Stimulated activated CD8-positive, alpha-beta memory T cell treated with anti-CD3 and anti-CD28 coated beads, Interleukin-2, amount 100 ng/mL, for 48 hours (primary cell): Measurements from ENCODE around the gene AIG1.

Experiments used
- DNase-seq, 2 donors: peaks; one replicate each; pipeline ENCODE4 v3.0.0-alpha.2; 2020; ENCODE audit warnings: low read depth in 2 of 2

The AIG1 gene

DNA sequence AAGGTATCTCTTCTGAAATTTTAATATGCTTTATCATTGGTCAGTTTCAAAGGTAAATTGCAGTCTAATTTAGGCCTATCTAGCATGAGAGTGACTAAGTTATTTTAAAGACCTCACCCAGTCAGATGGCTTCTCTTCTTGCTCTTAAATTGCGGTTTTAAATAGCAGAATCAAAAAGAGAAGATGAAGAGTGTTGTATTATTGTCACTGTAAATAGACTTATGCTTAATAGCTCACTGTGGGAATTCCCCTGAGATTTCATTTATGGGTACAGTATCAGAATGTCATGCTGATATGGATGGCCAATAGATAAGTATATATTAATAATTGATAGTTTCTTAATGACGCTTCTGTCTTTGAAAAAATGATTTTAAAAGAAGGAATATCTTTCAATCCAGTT, 35.7 kb downstream of the AIG1 start:
- no peak for DNase-seq

DNA sequence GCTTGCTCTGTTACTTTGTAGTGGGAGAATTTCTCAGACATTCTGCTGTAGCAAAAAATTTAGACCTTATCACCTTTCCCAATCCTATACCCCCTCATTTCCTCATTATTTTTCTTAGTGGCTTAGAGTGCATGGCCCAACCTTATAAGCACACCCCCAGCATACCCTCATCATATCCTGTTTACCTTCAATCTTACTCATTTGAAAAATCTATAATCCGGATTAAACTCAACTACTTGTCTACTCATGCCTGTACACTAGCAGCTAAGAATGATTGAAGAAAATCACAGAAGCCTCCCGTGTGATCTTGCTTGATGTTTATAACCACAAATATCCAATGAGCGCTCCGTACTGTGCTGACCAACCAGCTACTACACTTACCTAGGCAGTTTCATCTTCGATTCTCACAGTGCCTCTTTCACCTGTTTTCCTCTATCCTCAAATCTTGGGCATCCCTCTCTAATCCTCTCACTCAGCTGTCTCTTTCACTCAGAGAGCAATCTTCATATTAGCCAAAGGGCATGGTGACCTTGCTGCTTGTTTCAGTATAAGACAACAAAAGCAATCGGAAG, 36.6 kb downstream of the AIG1 start:
- DNase-seq, result no peak

- DNase-seq, result no peak
Measured at GRCh38 chr6:143098054-143098671, 37.5 kb downstream of the AIG1 start.

GRCh38 chr6:143099647-143100046, 39.0 kb downstream of the AIG1 start:
- no peak for DNase-seq

DNA sequence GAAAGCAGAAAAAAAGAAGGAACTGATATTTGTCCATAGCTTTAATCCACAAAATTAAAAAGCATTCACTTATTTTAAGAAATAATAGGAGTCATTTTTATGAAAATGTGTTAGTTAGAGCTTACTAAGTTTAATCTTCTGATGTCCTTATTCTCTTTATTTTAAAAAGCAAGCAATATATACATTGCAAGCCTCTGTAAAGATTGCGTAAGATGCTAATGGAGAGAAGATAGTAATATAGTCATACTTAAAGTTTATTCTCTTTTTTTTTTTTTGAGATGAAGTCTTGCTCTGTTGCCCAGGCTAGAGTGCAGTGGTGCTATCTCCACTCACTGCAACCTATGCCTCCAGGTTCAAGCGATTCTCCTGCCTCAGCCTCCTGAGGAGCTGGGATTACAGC, 39.7 kb downstream of the AIG1 start:
- no peak for DNase-seq

DNA sequence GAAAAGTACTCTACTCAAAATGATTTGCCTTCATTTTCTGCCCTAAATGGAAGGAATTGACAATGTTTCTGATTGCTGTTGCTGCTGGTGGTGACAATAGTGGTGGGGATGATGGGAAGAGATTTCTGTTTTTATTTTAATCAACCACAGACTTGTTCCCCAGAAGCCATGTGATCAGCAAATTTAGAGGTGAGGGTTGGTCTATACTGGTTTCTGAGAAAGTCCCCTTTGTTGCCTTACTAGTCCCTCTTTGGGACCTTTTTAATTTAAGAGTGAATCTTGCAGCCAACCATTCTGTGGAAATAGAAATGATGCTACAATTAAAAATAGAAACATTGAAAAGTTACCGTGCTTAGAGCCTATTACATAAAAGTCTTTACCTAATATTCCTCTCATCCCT, 43.2 kb downstream of the AIG1 start:
- DNase-seq, result no peak

- DNase-seq, result no peak
Measured at GRCh38 chr6:143107440-143107839, 46.8 kb downstream of the AIG1 start.

DNA sequence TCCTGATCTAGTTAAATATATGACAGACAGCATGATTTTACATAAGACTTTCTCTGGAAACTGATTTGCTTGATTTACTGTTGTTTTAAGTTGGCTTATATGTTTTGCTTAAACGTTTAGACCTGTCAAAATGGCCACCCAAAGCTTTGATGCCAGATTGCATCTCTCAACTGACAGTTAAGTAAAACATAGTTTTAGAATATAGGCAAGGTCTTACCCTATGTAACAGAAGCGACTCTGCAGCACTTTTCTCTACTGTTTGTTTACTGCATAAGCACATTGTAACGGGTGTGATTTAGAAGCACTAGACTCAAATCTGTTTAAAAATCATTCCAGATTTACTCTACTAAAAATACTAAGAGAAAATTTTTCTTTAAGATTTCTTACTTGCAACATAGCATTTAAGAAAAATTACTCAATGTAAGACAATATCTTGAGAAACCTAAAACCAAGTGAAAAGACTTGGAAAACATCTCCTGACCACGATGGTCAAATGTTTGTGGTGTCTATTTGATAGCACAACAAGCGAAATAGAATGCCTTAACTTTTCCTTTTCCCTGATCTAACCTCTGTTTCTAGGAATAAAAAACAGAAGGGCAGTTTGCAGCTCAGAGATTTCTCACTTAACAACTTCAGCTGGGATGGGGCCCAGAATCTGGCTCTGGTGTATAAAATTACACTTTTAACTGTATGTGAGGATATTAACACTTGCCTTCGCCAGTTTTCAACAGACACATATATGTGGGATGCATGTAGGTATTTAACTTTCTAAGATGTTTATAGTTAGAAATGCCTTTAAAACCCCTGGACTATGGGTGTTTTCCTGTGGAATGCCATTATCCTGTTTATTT, 47.4 kb downstream of the AIG1 start:
- no peak for DNase-seq

- DNase-seq, result no peak
Measured at GRCh38 chr6:143109196-143109595, 48.5 kb downstream of the AIG1 start.

DNA sequence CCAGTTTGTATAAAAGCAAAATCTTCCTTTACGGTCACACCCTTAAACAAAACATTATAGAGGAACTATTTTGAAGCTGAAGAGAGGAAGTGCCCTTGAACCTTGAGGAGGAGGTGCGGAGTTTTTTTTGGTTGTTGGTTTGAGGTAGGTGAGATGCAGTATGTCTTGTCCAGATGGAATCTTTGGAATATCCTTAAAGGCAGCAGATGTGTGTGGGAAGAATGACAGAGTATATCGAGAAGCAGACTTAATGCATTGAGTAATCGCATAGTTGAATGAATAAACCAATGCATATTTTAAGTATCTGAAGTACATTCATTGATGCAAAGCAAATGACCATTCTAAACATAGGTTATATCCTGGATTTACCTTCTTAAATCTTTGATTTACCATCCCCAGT, 49.9 kb downstream of the AIG1 start:
- DNase-seq, result no peak

- DNase-seq, result no peak
Measured at GRCh38 chr6:143110996-143111395, 50.3 kb downstream of the AIG1 start.

DNA sequence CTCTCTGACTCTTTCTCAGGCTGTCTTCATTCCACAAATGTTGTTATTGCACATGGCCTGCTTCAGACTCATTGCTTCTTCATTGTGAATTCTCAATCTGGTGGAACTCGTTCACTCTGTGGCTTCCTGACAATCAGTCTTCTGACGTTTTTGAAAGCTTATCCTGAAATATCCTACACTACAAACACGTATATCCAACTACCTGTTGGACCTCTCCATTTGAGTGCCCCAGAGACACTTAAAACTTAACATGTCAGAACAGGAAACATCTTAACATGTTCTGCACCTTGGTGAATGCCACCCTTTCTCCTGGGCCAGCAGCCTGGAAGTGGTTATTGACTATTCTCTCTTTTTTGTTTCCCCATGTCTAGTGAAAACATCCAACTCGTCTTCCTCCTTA, 50.8 kb downstream of the AIG1 start:
- no peak for DNase-seq

DNA sequence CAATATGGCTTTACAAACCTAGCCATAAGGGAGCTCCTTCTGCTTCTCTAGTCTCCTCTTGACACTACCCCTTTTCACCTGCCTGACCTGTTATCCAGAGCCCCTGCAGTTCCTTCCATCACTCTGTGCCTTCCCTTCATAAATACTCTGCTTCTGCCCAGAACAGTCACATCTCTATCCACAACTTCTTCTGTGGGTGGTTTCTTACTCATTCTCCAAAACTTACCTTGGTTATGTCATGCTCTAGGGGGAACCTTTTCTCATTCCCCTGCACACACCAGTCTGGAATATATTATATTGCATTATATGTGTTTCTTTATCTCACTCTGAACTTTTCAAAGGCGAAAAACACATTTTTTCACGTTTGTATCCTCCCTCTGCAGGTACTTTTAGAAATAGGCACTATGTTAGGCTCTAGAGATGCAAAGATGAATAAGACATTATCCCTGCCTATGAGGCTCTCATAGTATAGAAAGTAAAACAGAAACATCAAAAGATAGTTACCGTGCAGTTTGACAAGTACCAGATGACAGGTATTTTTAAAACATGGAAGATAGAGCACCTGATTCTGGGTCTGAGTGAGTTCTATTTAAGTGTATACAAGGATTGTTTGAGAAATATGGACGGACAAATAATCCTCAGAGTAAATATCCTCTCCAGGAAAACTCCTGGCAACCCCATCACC, 51.5 kb downstream of the AIG1 start:
- no peak for DNase-seq

- DNase-seq, result no peak
Measured at GRCh38 chr6:143112837-143113236, 52.1 kb downstream of the AIG1 start.

DNA sequence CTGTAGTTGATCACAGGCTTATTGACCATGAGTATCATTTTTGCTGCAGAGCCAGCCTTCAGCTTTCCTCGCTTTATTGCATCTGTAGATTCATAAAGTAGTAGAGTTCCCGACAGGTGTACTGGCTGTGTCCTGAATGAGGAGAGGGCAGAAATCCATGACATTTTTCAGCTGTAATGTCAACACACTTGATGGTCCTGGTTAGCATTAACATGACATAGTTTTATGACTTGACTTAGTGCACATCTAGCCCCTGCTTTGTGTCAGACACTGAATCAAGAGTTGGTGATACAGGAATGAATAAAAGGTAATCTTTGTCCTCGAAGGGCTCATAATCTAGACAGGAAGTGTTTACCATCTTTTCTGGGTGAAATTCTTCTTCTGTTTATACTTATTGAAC, 55.0 kb downstream of the AIG1 start:
- no peak for DNase-seq

DNA sequence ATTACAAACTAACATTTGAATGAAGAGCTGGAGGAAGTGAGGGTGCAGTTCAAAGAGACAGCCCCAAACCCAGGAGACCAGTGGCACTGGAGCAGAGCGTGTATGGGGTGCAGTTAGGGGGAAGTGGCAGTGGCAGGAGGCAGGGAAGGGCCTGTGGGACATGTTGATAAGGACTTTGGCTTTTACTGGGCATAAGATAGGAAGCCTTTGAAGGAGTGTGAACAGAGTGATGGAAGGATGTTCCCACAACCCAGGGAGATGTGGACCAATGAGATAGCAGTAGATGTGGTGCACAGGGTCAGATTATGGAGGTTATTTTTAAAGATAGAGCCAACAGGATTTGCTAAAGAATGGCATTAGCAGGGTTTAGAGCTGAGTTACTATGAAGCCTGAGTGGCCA, 56.4 kb downstream of the AIG1 start:
- DNase-seq, result no peak

GRCh38 chr6:143119260-143119659, 58.6 kb downstream of the AIG1 start:
- DNase-seq, result no peak

- DNase-seq, result no peak
Measured at GRCh38 chr6:143123081-143123480, 62.4 kb downstream of the AIG1 start.

GRCh38 chr6:143123941-143124340, 63.3 kb downstream of the AIG1 start:
- no peak for DNase-seq

DNA sequence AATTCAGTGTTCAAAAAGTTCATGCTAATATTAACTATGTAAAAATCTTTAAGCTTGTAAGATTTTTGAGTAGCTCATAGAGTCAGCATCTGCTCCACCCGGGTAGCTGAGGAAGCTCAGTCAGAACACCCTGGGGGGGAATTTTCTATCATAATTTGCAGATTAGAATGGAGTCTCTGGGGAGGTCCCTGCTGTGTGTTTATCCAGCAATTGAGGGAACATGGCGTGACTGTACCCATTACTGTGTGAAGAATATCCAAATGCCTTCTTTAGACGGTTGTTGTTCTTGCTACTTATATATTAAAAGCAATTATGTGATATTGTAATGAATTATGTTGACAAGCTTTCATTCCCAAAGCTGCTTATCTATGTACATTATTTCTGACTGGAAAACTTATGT, 64.8 kb downstream of the AIG1 start:
- DNase-seq, result no peak

- DNase-seq, result no peak
Measured at GRCh38 chr6:143125864-143126573, 65.3 kb downstream of the AIG1 start.

DNA sequence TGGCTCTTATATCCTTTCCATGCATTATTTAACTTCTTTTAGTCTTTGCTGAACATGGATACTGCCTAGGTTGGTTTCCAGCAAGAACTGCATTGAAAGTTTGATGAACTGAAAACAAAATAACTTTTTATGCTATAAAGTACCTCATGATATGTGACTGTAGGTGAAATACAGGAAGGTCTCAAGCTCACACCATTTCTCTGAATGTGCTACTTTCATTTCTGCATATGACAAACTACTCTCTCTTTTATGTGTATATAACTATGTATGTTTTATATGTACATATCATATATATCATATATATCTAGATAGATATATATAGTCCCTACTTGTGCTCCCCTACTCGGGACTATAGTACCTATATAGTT, 65.9 kb downstream of the AIG1 start:
- DNase-seq, result no peak
